Naive thymus-derived CD4-positive, alpha-beta T cell (primary cell): ENCODE results near the gene TENM4. TPM values are rescaled to one million over a fixed set of nuclear protein-coding genes. Genes with fewer than 3 reads are reported as not detected.

Experiments used
- ATAC-seq: fragments of 150-1000 bp; cut with Tn5 transposase; 2 replicates; pipeline ENCODE4 v1.10.0; 2021; ENCODE audit warnings: mild to moderate bottlenecking, moderate library complexity
- CTCF ChIA-PET: fragments of 350-600 bp; sonication (Branson Sonifier 250); formaldehyde crosslinking; loops from one replicate; lab custom pipeline; 2021; ENCODE audit warnings: antibody characterized with exemption; lab: Charles Lee
- POLR2A ChIA-PET: fragments of 350-600 bp; sonication (Branson Sonifier 250); formaldehyde crosslinking; loops from one replicate; lab custom pipeline; 2021; ENCODE audit warnings: antibody characterized with exemption, inconsistent platforms; lab: Charles Lee
- DNase-seq, 9 donors: peaks; one replicate each; pipeline versions ENCODE4 v3.0.0 to v3.0.0-alpha.2; 2020 to 2022; ENCODE audit warnings: mixed read lengths in 1 of 9
- H3K27ac ChIP-seq: one replicate; pipeline ENCODE4 v1.7.0; 2013; ENCODE audit warnings: mild to moderate bottlenecking, low read depth, low read length, moderate library complexity
- H3K27me3 ChIP-seq, 2 donors: one replicate each; pipeline ENCODE4 v1.7.0; 2013; ENCODE audit warnings: low read length in 2 of 2, mild to moderate bottlenecking in 2 of 2, moderate library complexity in 2 of 2; ENCODE audit not compliant: control insufficient read depth in 2 of 2, insufficient read depth in 2 of 2
- H3K36me3 ChIP-seq, 3 experiments: 1 replicate in 2 of 3; 2 replicates in 1 of 3; pipeline ENCODE4 v1.7.0; 2013; ENCODE audit warnings: low read length in 3 of 3, mild to moderate bottlenecking in 3 of 3, moderate library complexity in 1 of 3; ENCODE audit not compliant: insufficient read depth in 3 of 3, control insufficient read depth in 2 of 3
- H3K4me1 ChIP-seq, 2 donors: one replicate each; pipeline ENCODE4 v1.7.0; 2013; ENCODE audit warnings: low read length in 2 of 2, mild to moderate bottlenecking in 2 of 2, moderate library complexity in 1 of 2; ENCODE audit not compliant: control insufficient read depth in 2 of 2, insufficient read depth in 2 of 2
- H3K4me3 ChIP-seq: 2 replicates; pipeline ENCODE4 v1.7.0; 2013; ENCODE audit warnings: mild to moderate bottlenecking, low read length
- H3K9me3 ChIP-seq, 3 experiments: 1 replicate in 2 of 3; 2 replicates in 1 of 3; pipeline ENCODE4 v1.7.0; 2013; ENCODE audit warnings: low read length in 3 of 3; ENCODE audit not compliant: control insufficient read depth in 2 of 3
- H3K27ac Mint-ChIP-seq, 9 donors: one replicate each; pipeline ENCODE4 v1.8.0; 2020 to 2022; ENCODE audit warnings: mixed read lengths in 9 of 9, mild to moderate bottlenecking in 8 of 9, moderate library complexity in 5 of 9, inconsistent platforms in 2 of 9
- H3K27me3 Mint-ChIP-seq, 5 donors: one replicate each; pipeline ENCODE4 v1.8.0; 2021 to 2022; ENCODE audit warnings: mixed read lengths in 5 of 5, mild to moderate bottlenecking in 1 of 5
- H3K36me3 Mint-ChIP-seq, 5 donors: one replicate each; pipeline ENCODE4 v1.8.0; 2020 to 2022; ENCODE audit warnings: mixed read lengths in 5 of 5, mild to moderate bottlenecking in 3 of 5, inconsistent platforms in 1 of 5
- H3K4me1 Mint-ChIP-seq, 7 donors: one replicate each; pipeline ENCODE4 v1.8.0; 2020 to 2022; ENCODE audit warnings: mixed read lengths in 7 of 7, mild to moderate bottlenecking in 3 of 7, inconsistent platforms in 1 of 7
- H3K4me3 Mint-ChIP-seq, 10 donors: one replicate each; pipeline ENCODE4 v1.8.0; 2020 to 2022; ENCODE audit warnings: mild to moderate bottlenecking in 10 of 10, mixed read lengths in 10 of 10, moderate library complexity in 6 of 10, inconsistent platforms in 2 of 10
- H3K9me3 Mint-ChIP-seq, 11 donors: one replicate each; pipeline ENCODE4 v1.8.0; 2020 to 2022; ENCODE audit warnings: mixed read lengths in 11 of 11, mild to moderate bottlenecking in 4 of 11, inconsistent platforms in 1 of 11, moderate library complexity in 1 of 11
- intact Hi-C, 2 donors: fragments of 100-400 bp; cut with micrococcal nuclease; formaldehyde crosslinking; loops; one replicate each; pipeline ENCODE4 v1.15.1; 2023
- polyA plus RNA-seq, 2 donors: library from polyadenylated mRNA; unstranded; fragments of 300-500 nt; fragmentation: Illumina TruSeq; gene quantifications; one replicate each; pipeline ENCODE4 v1.2.3, GENCODE V29; 2021
- total RNA-seq, 6 experiments: library from RNA in 5 of 6; stranded (reverse) in 5 of 6; gene quantifications; 1 replicate in 5 of 6; 2 replicates in 1 of 6; pipeline ENCODE4 v1.2.3 and lab custom pipeline; 2021 to 2026

Gene TENM4
- total and polyA plus RNA-seq, 7 experiments from 2014 or later = 0.32 to 0.47 TPM; not detected in 5

DNA sequence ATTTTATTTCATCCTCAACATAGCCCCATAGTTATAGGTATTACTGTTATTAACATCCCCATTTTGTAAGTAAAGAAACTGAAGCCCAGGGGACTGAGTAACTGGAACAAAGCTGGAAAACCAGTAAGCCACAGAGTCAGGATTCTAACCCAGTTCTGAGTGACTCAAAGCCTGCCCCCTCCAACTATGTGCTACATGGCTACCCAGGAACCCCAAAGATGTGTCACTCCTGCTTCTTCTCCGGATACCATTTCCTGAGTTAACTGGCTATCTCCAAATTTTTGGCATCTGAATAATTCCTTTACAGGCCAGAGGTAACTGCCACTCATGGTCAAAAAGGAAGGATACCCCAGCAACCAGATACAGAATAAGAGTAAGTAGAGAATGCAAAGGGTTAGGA is 43.6 kb downstream of the TENM4 start:
- H3K36me3 Mint-ChIP-seq = no peaks in the 10 kb centered on the region
- peaks cover 0 to 8% (median 0%) of the 10 kb centered on the region in 11 donors for H3K9me3 Mint-ChIP-seq
- H3K27ac ChIP-seq = no peak overlapping the region
- H3K27me3 ChIP-seq = no peaks in the 10 kb centered on the region
- no peaks in the 10 kb centered on the region for H3K9me3 ChIP-seq
- H3K4me1 ChIP-seq = no peaks in the 10 kb centered on the region
- ChIA-PET POLR2A (no interaction called here), CTCF (no interaction called here)
- intact Hi-C loops = no loop called here
- no peak overlapping the region for H3K4me3 Mint-ChIP-seq
- no peak overlapping the region for H3K4me3 ChIP-seq
- DNase-seq (no peak), ATAC-seq (no peak)
- no peaks in the 10 kb centered on the region for H3K36me3 ChIP-seq
- no peaks in the 10 kb centered on the region for H3K4me1 Mint-ChIP-seq
- H3K27ac Mint-ChIP-seq = no peak overlapping the region
- peaks cover 0 to 10% (median under 1%) of the 10 kb centered on the region in 5 donors for H3K27me3 Mint-ChIP-seq

- no peaks in the 10 kb centered on the region for H3K4me1 Mint-ChIP-seq
Measured at GRCh38 chr11:79396674-79397073, 44.2 kb downstream of the TENM4 start.

DNA sequence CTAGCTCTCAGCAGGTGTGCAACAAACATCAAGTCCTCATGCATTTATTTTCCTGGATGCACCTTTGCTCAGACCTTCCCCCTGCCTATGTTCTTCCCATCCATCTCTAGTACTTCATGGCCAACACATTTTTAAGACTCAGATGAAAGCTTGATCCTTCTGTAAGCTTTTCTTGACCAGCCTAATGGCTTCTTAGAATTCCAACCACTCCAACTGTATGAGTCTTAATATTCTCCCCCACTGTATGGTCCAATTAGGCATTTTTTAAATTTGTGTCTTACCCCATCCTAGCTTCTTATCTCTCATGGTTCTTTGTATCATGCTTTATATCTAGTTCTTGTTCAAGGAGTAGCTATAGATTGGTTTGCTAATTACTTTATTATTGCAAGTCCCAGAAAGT is 44.8 kb downstream of the TENM4 start:
- H3K4me3 Mint-ChIP-seq = no peak overlapping the region
- no peaks in the 10 kb centered on the region for H3K4me1 Mint-ChIP-seq
- intact Hi-C loops = no loop called here
- Histone ChIP-seq H3K27ac (no peak overlapping the region), H3K27me3 (no peaks in the 10 kb centered on the region), H3K4me3 (no peak overlapping the region), H3K36me3 (no peaks in the 10 kb centered on the region), H3K4me1 (no peaks in the 10 kb centered on the region), H3K9me3 (no peaks in the 10 kb centered on the region)
- H3K27me3 Mint-ChIP-seq = peaks cover 0 to 10% (median 7%) of the 10 kb centered on the region in 5 donors
- ChIA-PET CTCF (no interaction called here), POLR2A (no interaction called here)
- H3K27ac Mint-ChIP-seq = no peak overlapping the region
- peaks cover 0 to 3% (median 0%) of the 10 kb centered on the region in 11 donors for H3K9me3 Mint-ChIP-seq
- ATAC-seq (no peak), DNase-seq (no peak)
- no peaks in the 10 kb centered on the region for H3K36me3 Mint-ChIP-seq

More at GRCh38 chr11:79396674-79397073, 44.2 kb downstream of the TENM4 start:
- intact Hi-C loops = no loop called here
- POLR2A ChIA-PET = no interaction called here
- Mint-ChIP-seq H3K4me3 (no peak overlapping the region), H3K27me3 (peaks cover 0 to 9% (median 6%) of the 10 kb centered on the region in 5 donors), H3K9me3 (peaks cover 0 to 7% (median 0%) of the 10 kb centered on the region in 11 donors), H3K27ac (no peak overlapping the region), H3K36me3 (no peaks in the 10 kb centered on the region)
- Histone ChIP-seq H3K4me1 (no peaks in the 10 kb centered on the region), H3K27me3 (no peaks in the 10 kb centered on the region), H3K4me3 (no peak overlapping the region), H3K9me3 (no peaks in the 10 kb centered on the region), H3K27ac (no peak overlapping the region), H3K36me3 (no peaks in the 10 kb centered on the region)
- ATAC-seq (no peak), DNase-seq (no peak)
- CTCF ChIA-PET = no interaction called here

- intact Hi-C loops = no loop called here
- DNase-seq = no peak
- no peak for ATAC-seq
- Histone ChIP-seq H3K36me3 (no peaks in the 10 kb centered on the region), H3K4me3 (no peak overlapping the region), H3K27ac (no peak overlapping the region), H3K27me3 (no peaks in the 10 kb centered on the region), H3K4me1 (no peaks in the 10 kb centered on the region), H3K9me3 (no peaks in the 10 kb centered on the region)
- Mint-ChIP-seq H3K9me3 (peaks cover 0 to 5% (median 0%) of the 10 kb centered on the region in 11 donors), H3K36me3 (no peaks in the 10 kb centered on the region), H3K27me3 (peaks cover 0 to 16% (median 7%) of the 10 kb centered on the region in 5 donors), H3K4me1 (peaks cover 0 to 2% (median 0%) of the 10 kb centered on the region in 7 donors), H3K27ac (no peak overlapping the region), H3K4me3 (no peak overlapping the region)
- POLR2A ChIA-PET = no interaction called here
- CTCF ChIA-PET = no interaction called here
Measured at GRCh38 chr11:79393362-79394043, 47.3 kb downstream of the TENM4 start.

DNA sequence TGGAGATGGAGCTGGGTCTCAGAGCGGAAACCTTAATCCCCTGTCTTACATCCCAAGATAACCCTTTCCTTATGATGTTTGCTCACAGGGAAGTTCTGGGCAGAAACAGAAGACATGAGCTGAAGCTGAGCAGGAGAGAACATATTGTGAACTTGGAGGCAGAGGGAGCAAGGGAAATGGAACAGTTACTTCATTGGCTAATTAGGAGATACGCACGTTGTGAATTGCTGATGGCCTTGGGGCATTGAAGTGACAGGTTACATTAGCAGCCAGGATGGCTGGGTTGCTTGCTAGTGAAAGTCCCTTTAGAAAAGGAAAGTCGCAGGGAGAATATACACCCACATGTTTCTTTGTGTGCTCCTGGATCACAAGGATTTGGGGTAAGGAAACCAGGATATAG is 48.7 kb downstream of the TENM4 start:
- H3K36me3 ChIP-seq = no peaks in the 10 kb centered on the region
- no peaks in the 10 kb centered on the region for H3K27me3 ChIP-seq
- no peaks in the 10 kb centered on the region for H3K9me3 ChIP-seq
- CTCF ChIA-PET = no interaction called here
- POLR2A ChIA-PET = no interaction called here
- Mint-ChIP-seq H3K4me1 (peaks cover 0 to 2% (median 0%) of the 10 kb centered on the region in 7 donors), H3K9me3 (peaks cover 0 to 5% (median 0%) of the 10 kb centered on the region in 11 donors), H3K4me3 (no peak overlapping the region), H3K36me3 (no peaks in the 10 kb centered on the region), H3K27me3 (peaks cover 0 to 17% (median 7%) of the 10 kb centered on the region in 5 donors), H3K27ac (no peak overlapping the region)
- intact Hi-C loops = no loop called here
- DNase-seq = no peak
- ATAC-seq = no peak
- H3K4me3 ChIP-seq = no peak overlapping the region
- no peak overlapping the region for H3K27ac ChIP-seq
- H3K4me1 ChIP-seq = no peaks in the 10 kb centered on the region

- Histone ChIP-seq H3K9me3 (no peaks in the 10 kb centered on the region), H3K27me3 (no peaks in the 10 kb centered on the region), H3K4me3 (no peak overlapping the region), H3K36me3 (no peaks in the 10 kb centered on the region), H3K4me1 (no peaks in the 10 kb centered on the region), H3K27ac (no peak overlapping the region)
- no peak for ATAC-seq
- ChIA-PET POLR2A (no interaction called here), CTCF (no interaction called here)
- H3K36me3 Mint-ChIP-seq = no peaks in the 10 kb centered on the region
- peaks cover 0 to 4% (median 0%) of the 10 kb centered on the region in 11 donors for H3K9me3 Mint-ChIP-seq
- peaks cover 0 to 10% (median 7%) of the 10 kb centered on the region in 5 donors for H3K27me3 Mint-ChIP-seq
- H3K4me1 Mint-ChIP-seq = peaks cover 0 to 2% (median 0%) of the 10 kb centered on the region in 7 donors
- no peak for DNase-seq
- intact Hi-C loops = no loop called here
- H3K27ac Mint-ChIP-seq = no peak overlapping the region
- H3K4me3 Mint-ChIP-seq = no peak overlapping the region
Measured at GRCh38 chr11:79390923-79391322, 49.9 kb downstream of the TENM4 start.

- CTCF ChIA-PET = no interaction called here
- peaks cover 0 to 4% (median 0%) of the 10 kb centered on the region in 11 donors for H3K9me3 Mint-ChIP-seq
Measured at GRCh38 chr11:79390477-79390876, 50.4 kb downstream of the TENM4 start.

More at GRCh38 chr11:79390477-79390876, 50.4 kb downstream of the TENM4 start:
- H3K9me3 ChIP-seq = no peaks in the 10 kb centered on the region
- no peaks in the 10 kb centered on the region for H3K36me3 ChIP-seq
- intact Hi-C loops = no loop called here
- DNase-seq (no peak), ATAC-seq (no peak)
- Mint-ChIP-seq H3K4me1 (peaks cover 0 to 2% (median 0%) of the 10 kb centered on the region in 7 donors), H3K27me3 (peaks cover 0 to 10% (median 7%) of the 10 kb centered on the region in 5 donors), H3K27ac (no peak overlapping the region), H3K4me3 (no peak overlapping the region), H3K36me3 (no peaks in the 10 kb centered on the region)
- no peaks in the 10 kb centered on the region for H3K27me3 ChIP-seq
- H3K4me3 ChIP-seq = no peak overlapping the region
- no peaks in the 10 kb centered on the region for H3K4me1 ChIP-seq
- POLR2A ChIA-PET = no interaction called here
- H3K27ac ChIP-seq = no peak overlapping the region
